ENCODE data around the gene OR6V1. TPM values are rescaled to one million over a fixed set of nuclear protein-coding genes. Genes with fewer than 3 reads are reported as not detected.
"Not testable (repeated sequence)": the region's sequence is repeated elsewhere in the genome, so short reads cannot be mapped to it uniquely, and the experiment has no call there.

Gene OR6V1
- total RNA-seq, 4 donors from 2014 or later = not detected

GRCh38 chr7:143074141-143074540 lies 22.0 kb downstream of the OR6V1 start:
- TF ChIP-seq CTCF (IDR thresholded peaks at IDR 0.05) (no peak), POLR2A (IDR thresholded peaks at IDR 0.05) (no peak)
- Histone ChIP-seq H3K27me3 (no peaks in the 10 kb centered on the region), H3K27ac (no peak overlapping the region), H3K9me3 (no peaks in the 10 kb centered on the region), H3K36me3 (no peaks in the 10 kb centered on the region), H3K4me1 (no peaks in the 10 kb centered on the region), H3K4me3 (no peak overlapping the region)
- intact Hi-C loops (cut with DNase I; ENCODE audit: low total_unique reads) = no loop called here
- no peak for DNase-seq

DNA sequence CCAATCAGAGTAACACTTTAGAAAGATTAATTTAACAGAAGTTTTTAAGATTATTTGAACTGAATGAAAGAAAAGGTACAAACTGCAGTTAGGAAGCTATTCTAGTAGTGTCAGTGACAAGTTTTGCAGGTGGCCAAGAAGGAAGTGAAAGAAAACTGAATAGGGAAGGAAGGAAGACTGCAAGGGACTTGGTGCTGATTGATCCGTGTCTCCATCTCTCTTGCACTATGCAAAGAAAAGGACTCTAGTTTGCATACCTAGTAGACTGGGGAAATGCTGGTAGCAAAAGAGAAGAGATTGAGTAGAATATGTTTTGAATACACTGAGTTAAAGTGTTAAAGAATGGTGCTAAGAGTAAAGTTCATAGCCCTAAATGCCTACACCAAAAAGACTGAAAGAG lies 33.0 kb downstream of the OR6V1 start:
- no peaks in the 10 kb centered on the region for H3K4me1 ChIP-seq
- H3K36me3 ChIP-seq = no peaks in the 10 kb centered on the region
- H3K27me3 ChIP-seq = no peaks in the 10 kb centered on the region
- H3K27ac ChIP-seq = no peak overlapping the region
- TF ChIP-seq POLR2A (IDR thresholded peaks at IDR 0.05) = no peak
- no peak for TF ChIP-seq CTCF (IDR thresholded peaks at IDR 0.05)
- DNase-seq = no peak
- no peaks in the 10 kb centered on the region for H3K9me3 ChIP-seq
- no peak overlapping the region for H3K4me3 ChIP-seq
- intact Hi-C loops (cut with DNase I; ENCODE audit: low total_unique reads) = no loop called here

DNA sequence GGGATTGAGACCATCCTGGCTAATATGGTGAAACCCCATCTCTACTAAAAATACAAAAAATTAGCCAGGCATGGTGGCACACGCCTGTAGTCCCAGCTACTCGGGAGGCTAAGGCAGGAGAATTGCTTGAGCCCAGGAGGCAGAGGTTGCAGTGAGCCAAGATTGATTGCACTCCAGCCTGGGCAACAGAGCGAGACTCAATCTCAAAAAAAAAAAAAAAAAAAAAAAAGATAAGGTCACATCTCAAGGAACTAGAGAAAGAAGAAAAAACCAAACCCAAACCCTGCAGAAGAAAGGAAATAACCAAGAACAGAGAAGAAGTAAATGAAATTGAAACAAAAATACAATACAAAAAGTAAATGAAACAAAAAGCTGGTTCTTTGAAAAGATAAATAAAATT lies 33.5 kb downstream of the OR6V1 start:
- H3K4me3 ChIP-seq; H3K36me3 ChIP-seq; H3K9me3 ChIP-seq; H3K27ac ChIP-seq; H3K27me3 ChIP-seq; intact Hi-C loops (cut with DNase I; ENCODE audit: low total_unique reads); DNase-seq; H3K4me1 ChIP-seq: not testable (repeated sequence)

DNA sequence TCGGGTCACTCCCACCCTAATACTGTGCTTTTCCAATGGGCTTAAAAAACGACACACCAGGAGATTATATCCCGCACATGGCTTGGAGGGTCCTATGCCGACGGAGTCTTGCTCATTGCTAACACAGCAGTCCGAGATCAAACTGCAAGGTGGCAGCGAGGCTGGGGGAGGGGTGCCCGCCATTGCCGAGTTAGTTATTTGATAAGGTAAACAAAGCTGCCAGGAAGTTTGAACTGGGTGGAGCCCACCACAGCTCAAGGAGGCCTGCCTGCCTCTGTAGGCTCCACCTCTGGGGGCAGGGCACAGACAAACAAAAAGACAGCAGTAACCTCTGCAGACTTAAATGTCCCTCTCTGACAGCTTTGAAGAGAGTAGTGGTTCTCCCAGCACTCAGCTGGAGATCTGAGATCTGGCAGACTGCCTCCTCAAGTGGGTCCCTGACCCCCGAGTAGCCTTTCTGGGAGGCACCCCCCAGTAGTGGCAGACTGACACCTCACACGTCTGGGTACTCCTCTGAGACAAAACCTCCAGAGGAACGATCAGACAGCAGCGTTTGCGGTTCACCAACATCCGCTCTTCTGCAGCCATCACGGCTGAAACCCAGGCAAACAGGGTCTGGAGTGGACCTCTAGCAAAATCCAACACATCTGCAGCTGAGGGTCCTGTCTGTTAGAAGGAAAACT lies 36.5 kb downstream of the OR6V1 start:
- H3K27ac ChIP-seq; DNase-seq; H3K27me3 ChIP-seq; H3K9me3 ChIP-seq; intact Hi-C loops (cut with DNase I; ENCODE audit: low total_unique reads); H3K36me3 ChIP-seq; H3K4me3 ChIP-seq; H3K4me1 ChIP-seq: not testable (repeated sequence)

DNA sequence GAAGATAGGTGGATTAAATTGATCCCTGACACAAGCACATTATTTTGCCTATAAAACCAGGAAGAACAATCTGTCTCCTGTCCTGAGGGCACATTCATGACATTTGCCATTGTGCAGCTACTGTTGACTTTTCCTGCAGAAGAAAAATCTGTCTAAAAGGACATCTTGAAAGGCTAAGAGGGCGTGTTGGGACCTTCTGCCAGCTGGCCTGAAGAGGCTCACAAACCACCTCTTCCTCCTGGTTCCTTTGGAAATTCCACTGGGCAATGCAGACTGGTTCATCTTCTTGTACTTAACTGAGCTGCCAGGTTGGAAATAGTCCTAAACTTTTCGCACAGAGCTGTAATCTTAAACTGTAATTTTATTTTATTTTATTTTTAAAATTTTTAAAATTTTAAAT lies 44.0 kb downstream of the OR6V1 start:
- H3K27ac ChIP-seq = no peak overlapping the region
- intact Hi-C loops (cut with DNase I; ENCODE audit: low total_unique reads) = no loop called here
- TF ChIP-seq POLR2A (IDR thresholded peaks at IDR 0.05) (no peak), CTCF (IDR thresholded peaks at IDR 0.05) (no peak)

DNA sequence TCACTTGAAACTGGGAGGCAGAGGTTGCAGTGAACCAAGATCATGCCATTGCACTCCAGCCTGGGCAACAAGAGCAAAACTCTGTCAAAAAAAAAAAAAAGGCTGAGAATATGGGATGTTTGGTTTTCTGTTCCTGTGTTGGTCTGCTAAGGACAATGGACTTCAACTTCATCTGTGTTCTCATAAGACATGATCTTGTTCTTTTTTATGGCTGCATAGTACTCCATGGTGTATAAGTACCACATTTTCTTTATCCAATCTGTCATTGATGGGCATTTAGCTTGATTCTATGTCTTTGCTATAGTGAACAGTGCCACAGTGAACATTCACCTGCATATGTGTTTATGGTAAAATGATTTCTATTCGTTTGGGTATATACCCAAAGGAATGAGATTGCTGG lies 47.4 kb downstream of the OR6V1 start:
- H3K27ac ChIP-seq; H3K27me3 ChIP-seq; DNase-seq; H3K4me1 ChIP-seq; H3K4me3 ChIP-seq; intact Hi-C loops (cut with DNase I; ENCODE audit: low total_unique reads); H3K36me3 ChIP-seq: not testable (repeated sequence)
- H3K9me3 ChIP-seq = peaks cover 0 to 12% of the 10 kb centered on the region in 2 donors

More for the DNA sequence above, 44.0 kb downstream of the OR6V1 start:
- Histone ChIP-seq H3K27me3 (no peaks in the 10 kb centered on the region), H3K4me3 (no peak overlapping the region), H3K36me3 (no peaks in the 10 kb centered on the region), H3K9me3 (peaks cover 0 to 12% of the 10 kb centered on the region in 2 donors), H3K4me1 (no peaks in the 10 kb centered on the region)
- no peak for DNase-seq

Other genes with a start within 250 kb of the OR6V1 start
- 10 to 100 TPM in 3 of 4 donors, 1 to 10 TPM in 1; 1.5 to 34.6 (median 21.9) TPM for gene EPHB6, start 197.3 kb upstream of the OR6V1 start, total RNA-seq
- gene TRPV6, start 166.6 kb upstream of the OR6V1 start, total RNA-seq = 1 to 10 TPM in 1 of 4 donors, under 1 TPM in 1, not detected in 2; 0.46 to 1.3 TPM
- under 1 TPM in 1 of 4 donors, not detected in 3; 0.34 TPM for gene TRPV5, start 118.6 kb upstream of the OR6V1 start, total RNA-seq
- not detected for gene LLCFC1, start 112.9 kb upstream of the OR6V1 start, total RNA-seq
- gene KEL, start 90.0 kb upstream of the OR6V1 start, total RNA-seq = 1 to 10 TPM in 1 of 4 donors, under 1 TPM in 1, not detected in 2; 0.98 to 1.8 TPM
- gene OR9A2, start 25.2 kb upstream of the OR6V1 start, total RNA-seq = 1 to 10 TPM in 2 of 4 donors, not detected in 2; 1.0 to 2.4 TPM
- not detected for gene PIP, start 79.7 kb downstream of the OR6V1 start, total RNA-seq
- gene TAS2R39, start 131.1 kb downstream of the OR6V1 start, total RNA-seq = not detected
- gene TAS2R40, start 169.7 kb downstream of the OR6V1 start, total RNA-seq = not detected
- gene GSTK1, start 211.1 kb downstream of the OR6V1 start, total RNA-seq = 100 to 1,000 TPM in 1 of 4 donors, 10 to 100 TPM in 3; 58.2 to 173 (median 86.9) TPM
- gene TMEM139, start 232.6 kb downstream of the OR6V1 start, total RNA-seq = 10 to 100 TPM in 1 of 4 donors, 1 to 10 TPM in 1, not detected in 2; 2.2 to 11.1 TPM
- 10 to 100 TPM in 3 of 4 donors, 1 to 10 TPM in 1; 4.1 to 32.2 (median 24.5) TPM for gene CASP2, start 236.0 kb downstream of the OR6V1 start, total RNA-seq

Data from uterus (tissue), 4 donors.